Measurements from ENCODE around the gene LRMDA. TPM values are rescaled to one million over a fixed set of nuclear protein-coding genes. Genes with fewer than 3 reads are reported as not detected.

Gene LRMDA
- total RNA-seq, 1 experiment from 2014 or later = not detected

DNA sequence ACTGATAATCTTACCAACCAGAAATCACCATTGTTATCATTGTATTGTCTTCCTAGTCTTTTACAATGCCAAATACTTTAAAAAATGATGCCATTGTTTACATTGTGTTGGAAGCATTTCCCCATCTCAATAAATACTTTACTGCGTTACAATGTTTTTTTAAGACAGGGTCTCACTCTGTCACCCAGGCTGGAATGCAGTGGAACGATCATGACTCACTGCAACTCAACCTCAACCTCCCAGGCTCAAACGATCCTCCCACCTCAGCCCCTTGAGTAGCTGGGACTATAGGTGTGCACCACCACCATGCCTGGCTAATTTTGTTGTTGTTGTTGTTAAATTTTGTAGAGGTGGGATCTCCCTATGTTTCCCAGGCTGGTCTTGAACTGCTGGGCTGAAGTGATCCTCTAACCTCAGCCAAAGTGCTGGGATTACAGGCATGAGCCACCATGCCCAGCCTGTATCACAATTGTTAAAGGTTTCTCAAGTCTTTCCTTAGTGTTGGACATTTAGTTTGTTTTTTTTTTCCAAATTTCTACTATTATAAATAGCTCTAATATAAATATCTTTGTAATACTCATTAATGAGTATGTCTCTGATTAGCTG lies 13.5 kb downstream of the LRMDA start:
- DNase-seq (ENCODE audit: low spot score) = no peak

DNA sequence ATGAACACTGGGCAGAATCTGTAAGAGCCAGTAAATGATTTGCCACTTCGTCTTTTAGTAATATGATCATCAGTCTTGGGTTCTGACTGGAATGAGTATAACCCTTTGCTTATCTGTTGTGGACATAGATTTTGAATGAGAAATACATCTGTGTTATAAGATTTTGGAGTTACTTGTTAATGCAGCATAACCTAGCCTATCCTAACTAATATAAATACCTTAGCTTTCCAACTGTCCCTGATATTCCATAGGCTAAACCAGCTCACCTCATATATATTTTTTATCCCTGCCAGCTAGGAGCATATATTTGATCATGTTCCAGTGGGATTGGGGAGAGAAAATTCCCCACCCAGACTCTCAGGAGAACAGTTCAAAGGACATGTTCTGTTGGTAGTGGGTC lies 15.1 kb downstream of the LRMDA start:
- no peak for DNase-seq (ENCODE audit: low spot score)

DNA sequence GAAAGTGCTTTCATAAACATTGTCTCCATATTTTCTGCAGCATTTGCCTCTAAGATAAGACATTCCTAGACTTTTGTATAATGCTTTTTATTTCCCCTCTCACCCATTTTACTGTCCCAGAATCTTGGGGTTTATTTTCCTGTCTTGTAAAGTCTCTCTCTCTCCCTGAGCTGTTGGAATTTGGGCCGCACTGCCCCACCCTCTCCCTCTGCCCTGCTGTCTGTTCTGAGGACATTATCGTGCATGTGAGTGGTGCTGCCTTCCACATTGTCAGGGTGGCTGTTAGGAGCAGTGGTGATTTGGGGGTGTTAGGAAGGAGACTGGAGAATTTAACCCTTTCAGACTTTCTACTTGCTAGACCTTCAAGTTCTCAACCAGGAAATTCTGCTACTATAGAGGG lies 16.7 kb downstream of the LRMDA start:
- DNase-seq (ENCODE audit: low spot score) = no peak

DNA sequence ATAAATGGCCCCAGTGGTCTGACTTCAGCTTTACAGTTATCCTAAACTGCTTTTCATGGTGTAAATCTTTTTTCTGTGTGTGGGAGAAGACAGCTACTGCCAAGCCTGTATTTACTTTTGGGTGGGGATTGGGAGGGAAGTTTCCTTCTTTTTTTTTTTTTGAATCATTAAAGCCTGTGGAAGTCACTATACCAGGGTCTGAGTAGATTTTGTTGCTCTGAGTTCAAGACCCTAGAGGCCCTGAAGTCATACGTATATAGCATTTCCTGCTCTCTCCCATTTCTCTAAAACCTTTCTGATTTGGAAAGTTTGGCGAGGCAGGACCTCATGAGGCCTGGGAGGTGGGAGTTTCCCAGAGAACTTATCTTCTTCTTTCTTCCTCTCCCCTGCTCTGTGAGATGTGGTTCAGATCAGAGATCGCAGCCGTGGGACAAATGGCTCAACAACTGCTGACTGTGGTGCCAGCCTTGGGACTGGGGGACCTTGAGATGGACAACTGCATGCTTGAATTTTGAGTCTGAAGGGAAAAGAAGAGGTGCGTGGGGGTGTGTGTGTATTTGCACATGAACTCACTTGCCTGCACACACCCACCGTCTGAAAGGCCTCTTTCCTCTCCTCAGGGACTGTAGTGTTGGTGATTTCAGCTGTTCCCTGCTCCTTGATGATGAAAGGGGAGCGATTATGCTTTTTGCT lies 18.1 kb downstream of the LRMDA start:
- DNase-seq (ENCODE audit: low spot score) = no peak

DNA sequence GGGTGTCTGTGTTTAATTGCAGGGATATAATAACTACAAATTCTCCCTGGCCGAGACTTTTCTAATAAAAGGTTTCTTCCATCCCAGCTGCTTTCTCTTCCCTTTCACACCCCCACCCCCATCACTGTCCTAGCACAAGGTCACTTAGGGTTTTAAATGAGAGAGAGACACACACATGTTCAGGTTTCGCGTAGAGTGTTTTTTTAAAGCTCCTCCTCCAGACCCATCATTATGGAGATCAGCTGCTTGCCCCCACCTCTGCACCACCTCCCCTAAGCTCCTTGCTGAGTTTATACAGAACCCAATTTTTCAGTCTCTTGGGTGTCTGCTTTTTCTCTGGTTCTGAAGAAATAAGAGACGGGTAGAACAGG lies 18.6 kb downstream of the LRMDA start:
- DNase-seq (ENCODE audit: low spot score) = no peak

GRCh38 chr10:75450644-75451640 lies 19.5 kb downstream of the LRMDA start:
- DNase-seq (ENCODE audit: low spot score) = no peak

DNA sequence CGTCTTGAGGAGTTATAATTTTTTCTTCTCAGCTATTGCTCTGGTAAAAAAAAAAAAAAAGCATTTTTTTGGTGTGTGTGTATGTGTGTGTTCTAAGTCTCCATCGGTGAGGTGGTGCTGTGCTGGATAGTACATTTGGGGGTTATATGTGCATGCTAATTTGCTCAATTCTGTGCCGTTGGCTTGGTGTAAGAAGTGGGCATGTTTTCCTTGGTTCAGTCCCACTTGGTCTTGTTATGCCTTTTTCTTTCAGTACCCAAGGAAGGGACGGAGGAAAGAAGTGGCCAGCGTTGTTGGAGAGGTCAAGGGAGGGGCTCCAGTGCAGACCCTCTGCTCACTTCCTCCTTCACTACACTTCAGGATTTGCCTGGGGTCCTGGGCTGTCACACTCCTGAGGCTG lies 20.4 kb downstream of the LRMDA start:
- DNase-seq (ENCODE audit: low spot score) = no peak

- no peak for DNase-seq (ENCODE audit: low spot score)
Measured at GRCh38 chr10:75452997-75453396, 21.6 kb downstream of the LRMDA start.

GRCh38 chr10:75456122-75456521 lies 24.7 kb downstream of the LRMDA start:
- no peak for DNase-seq (ENCODE audit: low spot score)

- DNase-seq (ENCODE audit: low spot score) = no peak
Measured at GRCh38 chr10:75460059-75460458, 28.6 kb downstream of the LRMDA start.

GRCh38 chr10:75461672-75462649 lies 30.5 kb downstream of the LRMDA start:
- no peak for DNase-seq (ENCODE audit: low spot score)

- no peak for DNase-seq (ENCODE audit: low spot score)
Measured at GRCh38 chr10:75462865-75463264, 31.4 kb downstream of the LRMDA start.

GRCh38 chr10:75464478-75465449 lies 33.3 kb downstream of the LRMDA start:
- DNase-seq (ENCODE audit: low spot score) = no peak

GRCh38 chr10:75465450-75465827 lies 34.0 kb downstream of the LRMDA start:
- no peak for DNase-seq (ENCODE audit: low spot score)

DNA sequence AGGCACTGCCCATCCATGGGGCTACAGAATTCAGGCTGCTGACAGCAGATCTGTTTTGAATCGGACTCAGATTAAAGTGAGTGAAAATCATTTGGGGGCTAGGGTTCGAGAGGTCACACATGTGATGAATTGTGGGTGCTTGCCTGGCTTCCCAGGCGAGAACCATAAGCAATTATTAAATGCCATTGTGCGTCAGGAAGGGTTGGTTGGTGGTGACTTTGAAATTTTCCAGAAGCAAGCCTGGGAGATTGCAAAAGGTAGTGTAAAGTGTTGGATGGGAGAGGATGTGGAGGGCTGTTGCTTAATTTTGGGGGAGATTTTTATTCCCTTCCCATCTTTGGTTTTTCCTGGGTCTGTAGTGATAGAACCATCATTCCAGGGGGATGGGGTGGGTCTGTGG lies 34.6 kb downstream of the LRMDA start:
- no peak for DNase-seq (ENCODE audit: low spot score)

GRCh38 chr10:75466886-75467285 lies 35.5 kb downstream of the LRMDA start:
- no peak for DNase-seq (ENCODE audit: low spot score)

GRCh38 chr10:75468612-75469005 lies 37.2 kb downstream of the LRMDA start:
- no peak for DNase-seq (ENCODE audit: low spot score)

DNA sequence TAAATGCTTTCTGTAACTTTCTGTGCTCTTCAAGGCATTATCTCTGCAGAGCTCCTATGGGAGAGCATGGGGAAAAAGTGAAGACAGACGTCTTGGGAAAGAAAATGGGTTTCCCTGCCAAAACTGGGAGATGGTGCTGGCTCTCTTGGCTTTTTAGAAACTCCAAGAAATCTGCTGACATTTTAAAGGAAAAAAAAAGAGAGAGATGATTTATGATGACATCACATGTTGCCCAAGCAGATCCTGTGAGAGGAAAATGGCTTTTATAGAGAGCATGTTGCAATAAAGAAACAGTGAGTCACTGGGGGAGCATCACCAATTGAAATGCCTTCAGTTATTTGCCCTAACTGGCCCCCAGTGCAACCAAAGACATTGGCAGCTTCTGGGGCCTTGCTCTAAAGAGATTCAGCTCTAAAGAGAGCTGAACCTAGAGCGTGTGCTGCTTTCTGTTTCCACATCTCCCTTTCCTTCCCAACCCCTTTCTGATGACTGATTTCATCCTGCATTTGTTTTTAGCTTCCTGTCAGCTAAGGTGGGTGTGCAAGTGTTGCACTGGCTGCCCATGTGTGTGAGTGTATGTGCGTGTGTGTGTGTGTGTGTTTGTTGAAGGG lies 37.7 kb downstream of the LRMDA start:
- DNase-seq (ENCODE audit: low spot score) = no peak

- no peak for DNase-seq (ENCODE audit: low spot score)
Measured at GRCh38 chr10:75470901-75471300, 39.5 kb downstream of the LRMDA start.

DNA sequence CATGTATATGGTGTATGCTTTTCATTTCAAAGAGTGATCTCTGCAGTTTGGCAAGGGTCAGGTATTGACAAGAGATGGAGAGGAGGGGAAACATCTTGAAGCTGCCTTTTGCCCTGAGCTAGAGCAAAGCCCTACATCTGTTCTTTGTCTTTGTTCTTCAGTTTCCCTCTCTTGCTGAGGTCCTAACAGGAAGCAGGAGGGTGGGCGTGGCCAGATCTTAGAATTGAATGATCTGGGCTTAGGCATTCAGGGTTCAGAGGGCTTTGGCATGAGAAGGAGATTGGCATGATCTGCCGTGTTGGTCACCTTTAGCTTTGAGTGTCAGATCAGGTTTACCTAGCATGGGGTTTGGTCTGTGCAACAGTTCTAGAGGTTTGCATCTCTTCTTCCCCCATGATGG lies 41.3 kb downstream of the LRMDA start:
- DNase-seq (ENCODE audit: low spot score) = no peak

All from HT-29 (cell line).